Lower leg skin (tissue), 4 donors: Measurements from ENCODE around the gene RAPGEF6. TPM values are rescaled to one million over a fixed set of nuclear protein-coding genes. Genes with fewer than 3 reads are reported as not detected.
"Not testable (repeated sequence)": the region's sequence is repeated elsewhere in the genome, so short reads cannot be mapped to it uniquely, and the experiment has no call there.

Source experiments
- DNase-seq, 2 donors: peaks; one replicate each; pipeline ENCODE4 v3.0.0-alpha.2; 2019; ENCODE audit warnings: low spot score in 2 of 2
- H3K4me3 ChIP-seq: fragments of 200-600 bp; sonication (generic); 2 replicates; pipeline ENCODE4 v1.5.1; 2017; ENCODE audit warnings: mild to moderate bottlenecking, low read depth; ENCODE audit not compliant: poor library complexity, severe bottlenecking
- CTCF ChIP-seq, 3 donors: fragments of 450-650 bp; IDR thresholded peaks; one replicate each; pipeline ENCODE4 v1.5.1; 2016; ENCODE audit warnings: antibody characterized with exemption in 3 of 3, mild to moderate bottlenecking in 3 of 3, moderate library complexity in 2 of 3
- POLR2A ChIP-seq, 2 donors: fragments of 450-650 bp; IDR thresholded peaks; one replicate each; pipeline ENCODE4 v1.6.1; 2016 to 2017; ENCODE audit warnings: antibody characterized with exemption in 2 of 2, mild to moderate bottlenecking in 1 of 2, moderate library complexity in 1 of 2
- WGBS, 2 donors: methylation state at CpG; one replicate each; pipeline ENCODE4 v1.1.5; 2018; 5-methylcytosine and 5-hydroxymethylcytosine counted together
- intact Hi-C: fragments of 100-400 bp; cut with DNase I; formaldehyde crosslinking; loops from one replicate; pipeline ENCODE4 v1.15.0; 2023; ENCODE audit warnings: low total_unique reads
- total RNA-seq, 4 donors: library from RNA; depleted of rRNA; stranded (reverse); fragments of >200 nt; gene quantifications; one replicate each; pipeline ENCODE4 v1.1.0, GENCODE V29; 2016

The RAPGEF6 gene
- total RNA-seq, 4 donors from 2014 or later = 16.8 to 20.2 (median 18.9) TPM

GRCh38 chr5:131384616-131385214 lies 250.3 kb downstream of the RAPGEF6 start:
- TF ChIP-seq POLR2A (IDR thresholded peaks at IDR 0.05) (no peak), CTCF (IDR thresholded peaks at IDR 0.05) (no peak)
- DNase-seq = no peak
- WGBS, 2 donors = 93 to 97% methylated on average over 3 of the region's 3 CpGs
- intact Hi-C loops = loop anchor here (1.0 kb wide), 1 partner anchor 227 kb away; no protein-coding TSS in a partner anchor
- H3K4me3 ChIP-seq = no peak overlapping the region

GRCh38 chr5:131384173-131384572 lies 250.9 kb downstream of the RAPGEF6 start:
- intact Hi-C loops = loop anchor here (1.0 kb wide), 1 partner anchor 227 kb away; no protein-coding TSS in a partner anchor
- WGBS, 2 donors = 83% methylated on average over 6 of the region's 6 CpGs
- no peak overlapping the region for H3K4me3 ChIP-seq
- DNase-seq = no peak
- no peak for TF ChIP-seq POLR2A (IDR thresholded peaks at IDR 0.05)
- TF ChIP-seq CTCF (IDR thresholded peaks at IDR 0.05) = no peak

- DNase-seq = no peak
- no peak overlapping the region for H3K4me3 ChIP-seq
- intact Hi-C loops = no loop called here
- WGBS, 2 donors = 54 to 74% methylated on average over 3 of the region's 3 CpGs
- TF ChIP-seq CTCF (IDR thresholded peaks at IDR 0.05) (no peak), POLR2A (IDR thresholded peaks at IDR 0.05) (no peak)
These were observed 252.3 kb downstream of the RAPGEF6 start for GRCh38 chr5:131382407-131383395.

GRCh38 chr5:131381777-131382176 lies 253.3 kb downstream of the RAPGEF6 start:
- intact Hi-C loops = no loop called here
- WGBS, 2 donors = 87 to 93% methylated on average over 2 of the region's 2 CpGs

DNA sequence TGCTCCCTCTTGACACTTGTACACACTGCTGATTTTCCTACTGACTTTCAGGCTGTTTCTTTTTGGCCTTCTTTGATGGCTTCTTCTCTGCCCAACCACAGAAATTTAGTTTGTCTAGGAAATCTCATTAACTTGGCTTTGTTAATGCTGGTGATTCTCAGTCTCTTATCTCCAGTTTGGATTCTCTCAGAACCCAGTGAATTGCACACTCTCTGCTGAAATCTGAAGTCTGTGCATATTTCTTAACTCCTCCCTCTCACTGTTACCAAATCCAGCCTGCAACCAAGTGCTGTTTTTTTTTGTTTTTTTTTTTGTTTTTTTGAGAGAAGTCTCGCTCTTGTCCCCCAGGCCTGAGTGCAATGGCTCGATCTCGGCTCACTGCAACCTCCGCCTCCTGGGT lies 254.0 kb downstream of the RAPGEF6 start:
- TF ChIP-seq CTCF (IDR thresholded peaks at IDR 0.05) (no peak), POLR2A (IDR thresholded peaks at IDR 0.05) (no peak)
- intact Hi-C loops = no loop called here
- H3K4me3 ChIP-seq = no peak overlapping the region
- WGBS, 2 donors = 93% methylated on average over 4 of the region's 4 CpGs
- DNase-seq = no peak

More at GRCh38 chr5:131381777-131382176, 253.3 kb downstream of the RAPGEF6 start:
- no peak overlapping the region for H3K4me3 ChIP-seq
- TF ChIP-seq CTCF (IDR thresholded peaks at IDR 0.05) (no peak), POLR2A (IDR thresholded peaks at IDR 0.05) (no peak)
- no peak for DNase-seq

- DNase-seq, intact Hi-C loops, H3K4me3 ChIP-seq: not testable (repeated sequence)
- WGBS, 2 donors = 74 to 80% methylated on average over 2 of the region's 2 CpGs
These were observed 254.8 kb downstream of the RAPGEF6 start for GRCh38 chr5:131380238-131380637.
